Measurements from ENCODE around the gene BRD9.

Gene BRD9

DNA sequence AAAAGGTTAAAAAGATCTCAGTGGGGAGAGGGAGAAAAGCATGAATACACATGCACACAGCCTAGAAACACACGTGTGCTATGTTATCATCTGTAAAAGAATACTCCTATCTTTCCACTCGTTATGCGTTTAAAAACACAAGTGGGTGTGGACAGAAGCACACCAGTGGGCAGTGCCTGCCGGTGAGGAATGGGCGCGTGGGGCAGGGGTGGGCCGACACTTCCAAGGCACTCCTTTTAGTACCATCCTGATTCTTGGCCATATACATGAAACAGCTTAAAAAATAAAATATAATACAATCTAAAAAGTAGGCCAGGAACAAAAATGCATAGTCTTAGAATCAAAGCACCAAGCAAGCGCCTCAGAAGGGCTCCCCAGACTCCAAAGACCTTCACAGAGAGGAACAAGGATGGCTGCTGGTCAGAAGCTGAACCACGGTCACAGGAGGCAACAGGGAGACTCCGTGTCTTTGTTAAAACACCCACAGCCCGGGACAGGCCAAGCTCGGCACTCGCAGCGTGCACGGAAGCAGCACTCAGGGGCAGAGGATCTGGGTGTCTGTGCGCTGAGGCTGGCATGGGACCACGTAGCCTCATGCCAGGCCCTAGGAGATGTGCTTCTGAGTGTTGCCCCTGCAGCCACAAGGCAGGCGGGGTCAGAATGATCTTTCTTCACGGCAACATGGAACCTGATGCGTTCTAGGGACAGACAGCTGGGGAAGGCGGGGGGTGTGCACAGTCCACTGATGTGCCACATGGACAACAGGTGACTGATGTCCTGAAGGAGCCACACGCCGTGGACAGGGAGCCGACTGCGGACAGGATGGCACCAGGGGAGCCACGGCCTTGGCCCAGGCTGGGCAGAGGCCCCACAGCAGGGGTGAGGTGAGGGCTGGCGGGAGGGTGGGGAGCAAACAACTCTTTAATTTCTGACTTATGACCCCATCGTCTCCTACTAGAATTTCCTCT lies 15.9 kb downstream of the BRD9 start:
- Histone ChIP-seq H3K27ac (ENCODE audit: low read depth, low read length, severe bottlenecking) (no peak overlapping the region), H3K4me3 (ENCODE audit: extremely low read depth, insufficient read depth, low read length, poor library complexity, severe bottlenecking) (no peak overlapping the region), H3K36me3 (ENCODE audit: control insufficient read depth, insufficient read depth, low read length) (peaks cover 74% of the 10 kb centered on the region), H3K9me3 (ENCODE audit: control insufficient read depth, low read length) (no peaks in the 10 kb centered on the region), H3K4me1 (ENCODE audit: control insufficient read depth, insufficient read depth, low read length, poor library complexity, severe bottlenecking) (no peaks in the 10 kb centered on the region)
- WGBS, 2 experiments (ENCODE audit: insufficient coverage in 2 of 2), result 96 to 97% methylated on average over 18 to 25 of the region's 28 CpGs

DNA sequence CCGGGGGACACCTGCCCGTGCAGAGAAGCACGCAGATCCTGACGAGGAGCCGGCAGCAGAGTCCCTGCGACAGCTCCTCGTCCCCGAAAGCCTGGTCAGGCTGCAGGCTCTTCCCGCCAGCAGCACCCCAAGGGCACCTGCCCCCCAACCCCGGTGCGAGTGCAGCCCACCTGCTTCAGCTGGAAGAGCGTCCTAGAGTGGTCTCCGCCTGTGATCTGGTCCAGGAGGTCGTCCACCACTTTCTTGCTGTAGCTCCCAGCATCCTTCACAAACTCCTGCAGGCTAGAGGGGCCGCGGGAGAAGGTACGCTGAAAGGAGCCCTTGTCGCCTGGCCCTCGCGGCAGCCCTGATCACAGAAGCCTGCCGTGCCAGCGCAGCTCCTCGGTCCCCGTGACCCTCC lies 16.7 kb downstream of the BRD9 start:
- H3K4me3 ChIP-seq (ENCODE audit: extremely low read depth, insufficient read depth, low read length, poor library complexity, severe bottlenecking), result no peak overlapping the region
- no peaks in the 10 kb centered on the region for H3K9me3 ChIP-seq (ENCODE audit: control insufficient read depth, low read length)
- peaks cover 74% of the 10 kb centered on the region for H3K36me3 ChIP-seq (ENCODE audit: control insufficient read depth, insufficient read depth, low read length)
- no peak overlapping the region for H3K27ac ChIP-seq (ENCODE audit: low read depth, low read length, severe bottlenecking)
- H3K4me1 ChIP-seq (ENCODE audit: control insufficient read depth, insufficient read depth, low read length, poor library complexity, severe bottlenecking), result no peaks in the 10 kb centered on the region
- WGBS, 2 experiments (ENCODE audit: insufficient coverage in 2 of 2), result 93% methylated on average over 19 to 23 of the region's 24 CpGs

DNA sequence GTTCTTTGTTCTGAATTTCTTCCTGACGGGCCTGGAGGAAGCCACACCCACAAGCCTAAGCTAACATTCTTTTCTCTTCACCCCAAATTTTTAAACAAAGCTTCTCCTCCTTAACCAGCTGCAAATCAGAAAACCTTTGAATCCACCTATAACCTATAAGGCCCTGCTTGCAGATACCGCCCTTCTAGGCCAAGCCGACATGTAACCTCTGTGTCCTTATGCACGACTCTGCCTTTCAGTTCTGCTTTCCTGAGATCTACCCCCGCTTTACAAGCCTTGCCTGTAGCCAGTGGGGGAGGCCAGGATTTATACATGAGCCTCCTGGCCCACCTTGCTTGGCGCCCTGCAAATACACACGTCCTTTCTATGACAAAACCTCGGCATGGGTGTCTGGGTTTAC lies 19.3 kb downstream of the BRD9 start:
- 90 to 100% methylated on average over 7 to 8 of the region's 8 CpGs for WGBS, 2 experiments (ENCODE audit: insufficient coverage in 2 of 2)
- Histone ChIP-seq H3K4me1 (ENCODE audit: control insufficient read depth, insufficient read depth, low read length, poor library complexity, severe bottlenecking) (no peaks in the 10 kb centered on the region), H3K4me3 (ENCODE audit: extremely low read depth, insufficient read depth, low read length, poor library complexity, severe bottlenecking) (no peak overlapping the region), H3K36me3 (ENCODE audit: control insufficient read depth, insufficient read depth, low read length) (peaks cover 96% of the 10 kb centered on the region), H3K27ac (ENCODE audit: low read depth, low read length, severe bottlenecking) (no peak overlapping the region), H3K9me3 (ENCODE audit: control insufficient read depth, low read length) (no peaks in the 10 kb centered on the region)

DNA sequence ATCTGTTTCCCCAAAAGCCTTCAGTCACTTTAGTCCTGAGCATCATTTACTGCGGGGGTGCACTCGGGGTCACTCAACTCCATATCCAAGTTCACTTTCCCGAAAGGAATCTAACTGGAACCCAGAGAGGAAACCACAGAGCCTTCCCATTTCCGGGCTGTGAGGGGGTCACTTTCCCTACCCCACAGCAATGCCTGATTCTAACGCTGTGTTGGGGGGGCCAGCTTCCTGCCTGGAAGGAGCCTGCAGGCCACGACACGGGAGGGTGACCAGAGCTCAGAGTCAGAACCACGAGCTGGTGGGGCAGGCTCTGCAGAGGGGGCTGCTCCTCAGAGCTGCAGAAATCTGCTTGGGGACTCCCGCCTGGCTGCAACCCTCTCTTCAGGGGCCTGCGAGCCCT lies 20.3 kb downstream of the BRD9 start:
- Histone ChIP-seq H3K27ac (ENCODE audit: low read depth, low read length, severe bottlenecking) (no peak overlapping the region), H3K4me3 (ENCODE audit: extremely low read depth, insufficient read depth, low read length, poor library complexity, severe bottlenecking) (no peak overlapping the region), H3K9me3 (ENCODE audit: control insufficient read depth, low read length) (no peaks in the 10 kb centered on the region), H3K36me3 (ENCODE audit: control insufficient read depth, insufficient read depth, low read length) (peaks cover 95% of the 10 kb centered on the region), H3K4me1 (ENCODE audit: control insufficient read depth, insufficient read depth, low read length, poor library complexity, severe bottlenecking) (no peaks in the 10 kb centered on the region)
- WGBS, 2 experiments (ENCODE audit: insufficient coverage in 2 of 2), result 99 to 100% methylated on average over 8 to 10 of the region's 10 CpGs

DNA sequence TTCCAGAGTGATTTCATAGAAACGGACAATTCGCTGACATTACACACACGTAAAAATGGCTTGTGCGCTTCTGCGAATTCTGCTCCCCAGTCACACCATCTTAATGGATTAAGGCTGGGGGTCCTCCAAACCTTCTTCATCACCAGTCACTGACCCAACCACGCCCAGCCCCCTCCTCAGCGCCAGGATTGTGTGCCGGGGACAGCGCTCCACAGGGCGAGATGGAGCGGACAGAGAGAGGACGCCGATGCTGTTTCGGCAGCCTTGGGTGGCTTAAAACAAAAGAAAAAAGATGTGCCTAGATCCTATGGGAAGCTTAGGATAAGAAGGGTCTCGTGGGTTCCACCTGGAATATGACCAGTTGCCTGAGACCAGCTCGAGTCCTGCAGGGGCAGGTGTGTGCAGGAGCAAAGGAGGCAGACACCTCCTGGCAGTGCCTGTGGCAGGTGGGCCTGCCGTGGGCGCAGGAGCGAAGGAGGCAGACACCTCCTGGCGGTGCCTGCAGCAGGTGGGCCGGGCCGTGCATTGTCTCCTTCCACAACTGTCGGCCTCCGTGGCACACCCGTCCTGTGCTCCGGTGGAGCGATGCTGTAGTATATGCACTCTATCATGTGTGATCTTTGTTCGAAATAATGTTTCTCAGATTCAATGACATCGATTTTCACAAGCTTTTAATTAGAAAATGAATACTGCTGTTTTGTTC lies 20.9 kb downstream of the BRD9 start:
- H3K4me1 ChIP-seq (ENCODE audit: control insufficient read depth, insufficient read depth, low read length, poor library complexity, severe bottlenecking), result no peaks in the 10 kb centered on the region
- no peak overlapping the region for H3K27ac ChIP-seq (ENCODE audit: low read depth, low read length, severe bottlenecking)
- H3K36me3 ChIP-seq (ENCODE audit: control insufficient read depth, insufficient read depth, low read length), result peaks cover 95% of the 10 kb centered on the region
- no peaks in the 10 kb centered on the region for H3K9me3 ChIP-seq (ENCODE audit: control insufficient read depth, low read length)
- 94 to 95% methylated on average over 20 to 27 of the region's 29 CpGs for WGBS, 2 experiments (ENCODE audit: insufficient coverage in 2 of 2)
- H3K4me3 ChIP-seq (ENCODE audit: extremely low read depth, insufficient read depth, low read length, poor library complexity, severe bottlenecking), result no peak overlapping the region

DNA sequence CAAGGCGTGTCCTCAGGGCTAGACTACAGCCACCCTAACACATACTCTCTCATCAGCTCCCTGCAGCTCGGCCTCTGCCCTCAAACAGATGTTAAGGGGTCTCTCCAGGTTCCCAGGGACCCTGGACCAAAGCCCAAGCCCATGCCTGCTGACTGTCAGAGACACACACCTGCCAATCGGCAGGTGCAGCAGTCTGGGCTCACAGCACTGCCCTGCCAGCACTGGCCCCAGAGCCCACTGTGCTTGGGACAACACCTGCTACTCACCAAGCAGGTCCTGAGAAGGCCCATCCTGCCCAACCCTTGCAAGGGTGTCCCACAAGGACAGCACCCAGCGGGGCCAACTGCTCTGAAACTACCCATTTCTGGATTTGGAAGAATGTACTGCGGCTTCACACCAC lies 21.6 kb downstream of the BRD9 start:
- H3K27ac ChIP-seq (ENCODE audit: low read depth, low read length, severe bottlenecking), result no peak overlapping the region
- no peak overlapping the region for H3K4me3 ChIP-seq (ENCODE audit: extremely low read depth, insufficient read depth, low read length, poor library complexity, severe bottlenecking)
- H3K4me1 ChIP-seq (ENCODE audit: control insufficient read depth, insufficient read depth, low read length, poor library complexity, severe bottlenecking), result no peaks in the 10 kb centered on the region
- no peaks in the 10 kb centered on the region for H3K9me3 ChIP-seq (ENCODE audit: control insufficient read depth, low read length)
- peaks cover 95% of the 10 kb centered on the region for H3K36me3 ChIP-seq (ENCODE audit: control insufficient read depth, insufficient read depth, low read length)
- WGBS, 2 experiments (ENCODE audit: insufficient coverage in 2 of 2), result 92 to 100% methylated on average over 4 of the region's 5 CpGs

DNA sequence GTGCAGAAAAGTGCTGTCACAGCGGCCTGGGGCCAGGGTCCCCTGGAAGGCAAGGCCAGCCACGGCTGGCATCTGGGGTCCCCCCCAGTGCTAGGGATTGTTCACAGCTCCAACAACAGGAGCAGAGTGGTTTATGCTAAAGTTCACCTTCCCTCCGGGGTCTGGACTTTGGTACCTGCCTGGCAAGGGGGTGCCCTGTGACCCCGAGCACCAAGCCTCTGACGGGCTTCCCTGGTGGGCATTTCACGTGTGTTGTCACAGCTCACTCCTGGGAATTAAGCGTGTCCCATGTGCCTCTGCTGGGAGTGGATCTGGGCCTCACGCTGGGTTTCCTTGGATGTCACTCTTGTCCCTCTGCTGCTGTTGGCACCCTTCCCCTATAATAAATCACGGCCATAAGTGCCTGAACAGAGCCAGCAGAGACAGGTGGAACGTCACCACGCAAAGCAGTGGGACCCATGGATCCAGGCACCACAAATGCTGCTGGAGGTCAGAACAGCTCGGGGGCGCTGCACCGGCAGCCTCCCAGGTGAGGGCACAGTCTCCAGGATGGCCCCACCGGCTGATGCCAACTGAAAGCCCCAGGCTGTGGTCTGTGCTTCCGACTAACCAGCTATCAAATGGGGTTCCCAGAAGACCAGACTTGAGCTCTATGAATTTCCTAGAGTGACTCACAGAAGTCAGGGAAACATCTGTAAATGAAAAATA lies 24.0 kb downstream of the BRD9 start:
- peaks cover 99% of the 10 kb centered on the region for H3K36me3 ChIP-seq (ENCODE audit: control insufficient read depth, insufficient read depth, low read length)
- WGBS, 2 experiments (ENCODE audit: insufficient coverage in 2 of 2), result 96% methylated on average over 16 of the region's 16 CpGs
- no peak overlapping the region for H3K27ac ChIP-seq (ENCODE audit: low read depth, low read length, severe bottlenecking)
- H3K9me3 ChIP-seq (ENCODE audit: control insufficient read depth, low read length), result no peaks in the 10 kb centered on the region
- no peaks in the 10 kb centered on the region for H3K4me1 ChIP-seq (ENCODE audit: control insufficient read depth, insufficient read depth, low read length, poor library complexity, severe bottlenecking)
- no peak overlapping the region for H3K4me3 ChIP-seq (ENCODE audit: extremely low read depth, insufficient read depth, low read length, poor library complexity, severe bottlenecking)

DNA sequence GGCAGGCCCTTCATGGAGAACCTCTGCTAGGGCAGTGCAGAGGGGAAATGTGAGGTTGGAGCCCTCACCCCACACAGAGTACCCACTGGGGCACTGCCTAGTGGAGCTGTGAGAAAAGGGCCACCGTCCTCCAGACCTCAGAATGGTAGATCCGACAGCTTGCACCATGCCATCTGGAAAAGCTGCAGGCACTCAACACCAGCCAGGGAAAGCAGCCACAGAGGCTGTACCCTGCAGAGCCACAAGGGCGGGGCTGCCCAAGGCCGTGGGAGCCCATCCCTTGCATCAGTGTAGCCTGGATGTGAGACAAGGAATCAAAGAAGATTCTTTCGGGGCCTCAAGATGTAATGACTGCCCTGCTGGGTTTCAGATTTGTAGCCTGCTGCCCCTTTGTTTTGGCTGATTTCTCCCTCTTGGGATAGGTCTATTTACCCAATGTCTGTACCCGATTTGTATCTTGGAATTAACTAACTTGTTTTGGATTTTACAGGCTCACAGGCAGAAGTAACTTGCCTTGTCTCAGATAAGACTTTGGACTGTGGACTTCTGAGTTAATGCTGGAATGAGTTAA lies 25.2 kb downstream of the BRD9 start:
- Histone ChIP-seq H3K4me1 (ENCODE audit: control insufficient read depth, insufficient read depth, low read length, poor library complexity, severe bottlenecking) (no peaks in the 10 kb centered on the region), H3K27ac (ENCODE audit: low read depth, low read length, severe bottlenecking) (no peak overlapping the region), H3K9me3 (ENCODE audit: control insufficient read depth, low read length) (no peaks in the 10 kb centered on the region), H3K4me3 (ENCODE audit: extremely low read depth, insufficient read depth, low read length, poor library complexity, severe bottlenecking) (no peak overlapping the region), H3K36me3 (ENCODE audit: control insufficient read depth, insufficient read depth, low read length) (peaks cover 99% of the 10 kb centered on the region)
- WGBS, 2 experiments (ENCODE audit: insufficient coverage in 2 of 2), result 90 to 93% methylated on average over 6 of the region's 6 CpGs

DNA sequence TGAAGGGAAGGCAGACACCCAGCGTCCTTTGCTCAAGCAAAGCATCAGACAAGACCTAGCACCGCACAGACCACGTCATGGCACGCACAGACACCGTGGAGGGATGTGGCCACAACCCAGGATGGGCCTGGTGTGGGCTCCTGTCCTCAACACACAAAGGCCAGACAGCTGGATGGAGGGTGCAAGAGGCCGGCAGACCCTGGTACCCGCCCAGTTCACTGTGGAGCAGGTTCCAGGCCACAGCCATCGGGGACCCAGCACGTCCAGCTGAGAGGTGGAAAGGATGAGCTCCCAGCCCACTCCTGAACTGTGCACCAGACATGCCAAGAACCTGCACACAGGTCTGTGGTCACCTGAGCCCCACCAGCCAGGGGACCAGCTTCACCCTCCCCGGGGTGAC lies 26.8 kb downstream of the BRD9 start:
- H3K9me3 ChIP-seq (ENCODE audit: control insufficient read depth, low read length), result no peaks in the 10 kb centered on the region
- no peaks in the 10 kb centered on the region for H3K4me1 ChIP-seq (ENCODE audit: control insufficient read depth, insufficient read depth, low read length, poor library complexity, severe bottlenecking)
- WGBS, 2 experiments (ENCODE audit: insufficient coverage in 2 of 2), result 95 to 98% methylated on average over 8 to 9 of the region's 10 CpGs
- H3K27ac ChIP-seq (ENCODE audit: low read depth, low read length, severe bottlenecking), result no peak overlapping the region
- no peak overlapping the region for H3K4me3 ChIP-seq (ENCODE audit: extremely low read depth, insufficient read depth, low read length, poor library complexity, severe bottlenecking)
- peaks cover 86% of the 10 kb centered on the region for H3K36me3 ChIP-seq (ENCODE audit: control insufficient read depth, insufficient read depth, low read length)

DNA sequence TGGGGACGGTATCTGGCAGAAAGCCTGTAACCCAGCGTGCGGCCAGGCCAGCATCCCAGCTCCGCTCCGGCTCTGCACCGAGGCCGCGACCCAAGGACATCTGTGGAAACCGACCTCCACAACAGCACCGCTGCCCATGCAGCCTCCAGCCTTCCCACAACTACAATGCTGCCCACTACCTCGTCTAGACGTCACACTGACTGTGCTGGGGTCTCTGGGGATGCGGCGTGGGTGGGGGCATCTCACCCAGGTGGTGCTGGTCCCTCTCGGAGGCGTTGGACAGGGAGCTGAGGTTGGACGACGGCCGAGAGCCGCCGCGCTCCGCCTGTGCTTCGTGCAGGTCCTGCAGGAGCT lies 27.5 kb downstream of the BRD9 start:
- Histone ChIP-seq H3K4me3 (ENCODE audit: extremely low read depth, insufficient read depth, low read length, poor library complexity, severe bottlenecking) (no peak overlapping the region), H3K4me1 (ENCODE audit: control insufficient read depth, insufficient read depth, low read length, poor library complexity, severe bottlenecking) (no peaks in the 10 kb centered on the region), H3K27ac (ENCODE audit: low read depth, low read length, severe bottlenecking) (no peak overlapping the region), H3K36me3 (ENCODE audit: control insufficient read depth, insufficient read depth, low read length) (peaks cover 79% of the 10 kb centered on the region), H3K9me3 (ENCODE audit: control insufficient read depth, low read length) (no peaks in the 10 kb centered on the region)
- 93 to 97% methylated on average over 24 of the region's 24 CpGs for WGBS, 2 experiments (ENCODE audit: insufficient coverage in 2 of 2)

Measured in mesodermal cell (in vitro differentiated cells).